ENCODE results near the gene SUPT4H1. TPM values are rescaled to one million over a fixed set of nuclear protein-coding genes. Genes with fewer than 3 reads are reported as not detected.
A peak's percentile ranks its signal among the peaks of the same experiment; 100 is the strongest.

SUPT4H1 gene
- total RNA-seq, 2 donors from 2014 or later = 44.8 to 70.0 TPM

DNA sequence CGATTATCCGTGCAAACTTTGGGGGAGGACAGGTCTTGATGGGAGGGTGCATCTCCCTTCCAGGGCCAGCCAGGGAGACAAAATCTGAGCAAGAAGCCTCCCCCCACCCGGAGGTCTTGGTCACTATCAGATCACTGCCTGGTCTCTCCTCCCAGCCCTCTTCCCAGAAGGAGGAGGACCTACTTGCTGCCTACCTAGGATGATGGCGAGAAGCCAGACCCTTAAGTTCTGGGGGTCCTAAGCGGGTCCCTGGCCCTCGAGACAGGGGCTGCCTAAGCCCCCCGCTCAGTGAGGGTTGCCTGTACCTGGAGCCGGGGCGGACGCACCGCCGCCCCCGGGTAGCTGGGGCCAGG, 28.0 kb downstream of the SUPT4H1 start:
- Histone ChIP-seq H3K9me3 (no peaks in the 10 kb centered on the region), H3K4me1 (replicated peaks) (no peaks in the 10 kb centered on the region)

DNA sequence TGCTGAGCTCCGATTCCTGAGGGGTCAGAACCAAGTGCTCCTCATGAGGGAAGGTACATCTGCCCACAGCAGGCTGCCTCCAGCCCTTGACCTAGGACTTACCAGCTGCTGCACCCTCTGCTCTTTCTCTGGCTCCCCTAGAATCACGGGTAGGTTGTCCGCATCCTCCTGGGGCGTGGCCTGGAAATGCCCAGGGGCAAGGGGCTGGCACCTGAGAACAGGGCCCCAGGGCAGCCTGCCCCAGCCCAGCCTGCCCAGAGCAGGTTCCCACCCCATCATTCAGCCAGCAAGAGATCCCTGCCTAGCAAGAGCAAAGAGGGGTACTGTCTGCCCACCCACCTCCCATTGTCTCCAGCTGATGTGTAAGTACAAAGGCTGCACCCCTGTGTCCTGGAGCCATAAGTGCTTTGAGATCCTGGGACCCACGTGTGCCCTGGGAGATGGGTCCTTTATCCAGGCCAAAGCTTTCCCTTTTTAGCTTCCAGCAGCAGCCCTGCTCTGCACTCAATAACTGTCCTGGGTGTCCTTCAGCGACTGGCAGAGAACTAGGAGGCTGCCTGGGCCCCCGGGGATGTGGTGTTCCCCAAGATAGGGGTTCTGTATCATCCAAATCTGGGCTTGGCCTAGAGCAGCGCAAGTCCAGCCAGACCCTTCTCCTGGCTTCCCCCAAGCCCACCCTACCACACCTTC, 28.5 kb downstream of the SUPT4H1 start:
- Histone ChIP-seq H3K36me3 (no peaks in the 10 kb centered on the region), H3K27ac (peak overlapping the region; percentile 59 to 67), H3K9me3 (no peaks in the 10 kb centered on the region), H3K4me1 (replicated peaks) (no peaks in the 10 kb centered on the region), H3K27me3 (replicated peaks; ENCODE audit: insufficient read depth) (no peaks in the 10 kb centered on the region), H3K4me3 (peak overlapping the region; percentile 64)
- intact Hi-C loops (cut with DNase I) = loop anchor here (5.0 kb wide), 1 partner anchor 94 kb away; the partner anchor contains the start of gene RNF43
- TF ChIP-seq POLR2AphosphoS5 (IDR thresholded peaks at IDR 0.05) = no peak
- no peak for TF ChIP-seq POLR2A (IDR thresholded peaks at IDR 0.05)
- TF ChIP-seq, protein P1, sequence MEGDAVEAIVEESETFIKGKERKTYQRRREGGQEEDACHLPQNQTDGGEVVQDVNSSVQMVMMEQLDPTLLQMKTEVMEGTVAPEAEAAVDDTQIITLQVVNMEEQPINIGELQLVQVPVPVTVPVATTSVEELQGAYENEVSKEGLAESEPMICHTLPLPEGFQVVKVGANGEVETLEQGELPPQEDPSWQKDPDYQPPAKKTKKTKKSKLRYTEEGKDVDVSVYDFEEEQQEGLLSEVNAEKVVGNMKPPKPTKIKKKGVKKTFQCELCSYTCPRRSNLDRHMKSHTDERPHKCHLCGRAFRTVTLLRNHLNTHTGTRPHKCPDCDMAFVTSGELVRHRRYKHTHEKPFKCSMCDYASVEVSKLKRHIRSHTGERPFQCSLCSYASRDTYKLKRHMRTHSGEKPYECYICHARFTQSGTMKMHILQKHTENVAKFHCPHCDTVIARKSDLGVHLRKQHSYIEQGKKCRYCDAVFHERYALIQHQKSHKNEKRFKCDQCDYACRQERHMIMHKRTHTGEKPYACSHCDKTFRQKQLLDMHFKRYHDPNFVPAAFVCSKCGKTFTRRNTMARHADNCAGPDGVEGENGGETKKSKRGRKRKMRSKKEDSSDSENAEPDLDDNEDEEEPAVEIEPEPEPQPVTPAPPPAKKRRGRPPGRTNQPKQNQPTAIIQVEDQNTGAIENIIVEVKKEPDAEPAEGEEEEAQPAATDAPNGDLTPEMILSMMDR (IDR thresholded peaks at IDR 0.05) = no peak
- 40% methylated on average over 8 of the region's 8 CpGs for WGBS
- DNase-seq (ENCODE audit: low spot score) = no peak

More for the DNA sequence above, 28.0 kb downstream of the SUPT4H1 start:
- H3K27ac ChIP-seq = peak overlapping the region; percentile 59 to 67
- DNase-seq (ENCODE audit: low spot score) = no peak
- H3K4me3 ChIP-seq = peak overlapping the region; percentile 64
- intact Hi-C loops (cut with DNase I) = loop anchor here (5.0 kb wide), 1 partner anchor 93 kb away; the partner anchor contains the start of gene RNF43
- TF ChIP-seq, protein P1 (IDR thresholded peaks at IDR 0.05) = no peak
- no peak for TF ChIP-seq POLR2A (IDR thresholded peaks at IDR 0.05)
- no peak for TF ChIP-seq POLR2AphosphoS5 (IDR thresholded peaks at IDR 0.05)
- 8% methylated on average over 7 of the region's 13 CpGs for WGBS
- no peaks in the 10 kb centered on the region for H3K27me3 ChIP-seq (replicated peaks; ENCODE audit: insufficient read depth)
- H3K36me3 ChIP-seq = no peaks in the 10 kb centered on the region

DNA sequence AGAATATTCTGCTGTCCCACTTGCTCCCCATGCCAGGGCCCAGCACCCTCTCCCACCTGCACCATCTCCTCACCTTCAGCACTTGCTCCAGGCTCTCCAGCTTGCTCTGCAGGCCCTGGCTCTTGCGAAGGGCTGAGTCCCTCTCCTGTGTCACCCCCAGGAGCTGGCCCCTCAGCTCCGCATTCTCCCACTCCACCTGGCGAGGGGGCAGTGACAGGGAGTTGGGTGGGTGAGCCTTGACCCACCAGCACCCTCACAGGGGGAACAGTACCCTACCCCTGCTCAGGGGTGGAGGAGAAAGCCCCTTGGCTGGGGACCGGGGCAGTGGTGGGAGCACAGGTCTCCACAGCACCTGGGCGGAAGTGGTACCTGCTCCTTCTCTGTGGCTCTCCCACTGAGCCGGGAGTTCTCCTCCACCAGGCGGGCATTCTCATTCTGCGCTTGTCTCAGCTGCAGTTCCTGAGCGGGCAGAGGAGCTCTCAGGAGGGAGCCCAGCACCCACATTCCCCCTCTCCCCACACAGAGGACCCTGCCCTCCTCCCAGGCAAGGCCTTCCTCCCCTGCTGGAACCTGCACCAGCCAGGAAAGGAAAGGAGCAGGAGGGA, 29.3 kb downstream of the SUPT4H1 start:
- Histone ChIP-seq H3K9me3 (no peaks in the 10 kb centered on the region), H3K27me3 (replicated peaks; ENCODE audit: insufficient read depth) (no peaks in the 10 kb centered on the region), H3K27ac (no peak overlapping the region), H3K4me1 (replicated peaks) (no peaks in the 10 kb centered on the region), H3K36me3 (no peaks in the 10 kb centered on the region), H3K4me3 (no peak overlapping the region)
- DNase-seq (ENCODE audit: low spot score) = no peak
- 97% methylated on average over 9 of the region's 9 CpGs for WGBS
- TF ChIP-seq, protein P1 (IDR thresholded peaks at IDR 0.05) = no peak
- no peak for TF ChIP-seq POLR2A (IDR thresholded peaks at IDR 0.05)
- no peak for TF ChIP-seq POLR2AphosphoS5 (IDR thresholded peaks at IDR 0.05)
- intact Hi-C loops (cut with DNase I) = loop anchor here (5.0 kb wide), 1 partner anchor 95 kb away; the partner anchor contains the start of gene RNF43

DNA sequence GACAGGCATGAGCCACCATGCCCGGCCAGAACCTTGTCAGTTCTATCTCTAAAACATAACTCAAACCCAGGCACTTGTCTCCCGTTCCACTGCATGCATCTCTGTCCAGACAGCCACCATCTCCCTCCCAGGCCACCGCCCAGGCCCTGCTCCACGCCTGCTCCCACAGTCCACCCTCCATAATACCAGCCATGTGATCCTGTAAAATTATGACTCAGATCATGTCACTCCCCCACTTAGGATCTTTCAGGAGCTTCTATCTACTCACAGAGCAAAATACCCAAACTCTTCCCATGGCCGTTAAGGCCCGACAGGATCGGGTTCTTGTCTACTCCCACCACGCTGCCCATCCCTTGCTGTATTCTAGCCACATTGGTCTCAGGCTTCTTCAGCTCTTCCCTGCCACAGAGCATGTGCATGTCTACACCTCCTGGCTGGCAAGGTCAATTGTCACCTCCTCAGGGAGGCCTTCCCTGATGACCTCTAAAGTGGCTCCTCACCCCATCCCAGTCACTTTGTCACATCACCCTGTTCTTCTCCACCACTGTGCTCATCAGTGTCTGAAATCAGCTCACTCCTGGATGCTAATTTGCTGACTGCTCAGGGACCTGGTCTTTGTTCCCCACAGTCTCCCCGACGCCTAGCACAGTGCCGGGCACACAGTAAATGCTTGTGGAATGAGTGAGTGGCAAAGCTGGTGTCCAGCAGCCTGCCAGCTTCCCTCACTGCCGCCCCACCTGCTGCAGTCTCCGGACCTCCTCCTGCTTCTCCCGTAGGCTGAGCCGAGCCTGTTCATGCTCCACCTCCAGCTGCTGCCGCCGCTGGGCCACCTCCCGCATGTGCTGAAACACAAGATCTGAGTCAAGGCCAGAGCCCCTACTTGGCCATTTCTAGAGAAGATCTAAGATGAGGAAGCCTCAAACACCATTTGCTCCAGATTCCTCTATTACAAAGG, 30.2 kb downstream of the SUPT4H1 start:
- Histone ChIP-seq H3K27me3 (replicated peaks; ENCODE audit: insufficient read depth) (no peaks in the 10 kb centered on the region), H3K4me3 (no peak overlapping the region), H3K27ac (no peak overlapping the region), H3K9me3 (no peaks in the 10 kb centered on the region), H3K4me1 (replicated peaks) (no peaks in the 10 kb centered on the region), H3K36me3 (no peaks in the 10 kb centered on the region)
- WGBS = 91% methylated on average over 18 of the region's 18 CpGs
- TF ChIP-seq POLR2A (IDR thresholded peaks at IDR 0.05) (no peak), POLR2AphosphoS5 (IDR thresholded peaks at IDR 0.05) (no peak)
- TF ChIP-seq, protein P1 (IDR thresholded peaks at IDR 0.05) = no peak
- intact Hi-C loops (cut with DNase I) = loop anchor here (5.0 kb wide), 1 partner anchor 95 kb away; the partner anchor contains the start of gene RNF43
- DNase-seq (ENCODE audit: low spot score) = no peak
